GM19397 (cell line): ENCODE data around the gene RBM26.

Source experiments
- ATAC-seq: cut with Tn5 transposase; IDR thresholded peaks from one replicate; pipeline ENCODE4 v1.9.1; 2021; ENCODE audit warnings: mild to moderate bottlenecking, moderate library complexity; ENCODE audit not compliant: unreplicated experiment

RBM26 gene, protein sequence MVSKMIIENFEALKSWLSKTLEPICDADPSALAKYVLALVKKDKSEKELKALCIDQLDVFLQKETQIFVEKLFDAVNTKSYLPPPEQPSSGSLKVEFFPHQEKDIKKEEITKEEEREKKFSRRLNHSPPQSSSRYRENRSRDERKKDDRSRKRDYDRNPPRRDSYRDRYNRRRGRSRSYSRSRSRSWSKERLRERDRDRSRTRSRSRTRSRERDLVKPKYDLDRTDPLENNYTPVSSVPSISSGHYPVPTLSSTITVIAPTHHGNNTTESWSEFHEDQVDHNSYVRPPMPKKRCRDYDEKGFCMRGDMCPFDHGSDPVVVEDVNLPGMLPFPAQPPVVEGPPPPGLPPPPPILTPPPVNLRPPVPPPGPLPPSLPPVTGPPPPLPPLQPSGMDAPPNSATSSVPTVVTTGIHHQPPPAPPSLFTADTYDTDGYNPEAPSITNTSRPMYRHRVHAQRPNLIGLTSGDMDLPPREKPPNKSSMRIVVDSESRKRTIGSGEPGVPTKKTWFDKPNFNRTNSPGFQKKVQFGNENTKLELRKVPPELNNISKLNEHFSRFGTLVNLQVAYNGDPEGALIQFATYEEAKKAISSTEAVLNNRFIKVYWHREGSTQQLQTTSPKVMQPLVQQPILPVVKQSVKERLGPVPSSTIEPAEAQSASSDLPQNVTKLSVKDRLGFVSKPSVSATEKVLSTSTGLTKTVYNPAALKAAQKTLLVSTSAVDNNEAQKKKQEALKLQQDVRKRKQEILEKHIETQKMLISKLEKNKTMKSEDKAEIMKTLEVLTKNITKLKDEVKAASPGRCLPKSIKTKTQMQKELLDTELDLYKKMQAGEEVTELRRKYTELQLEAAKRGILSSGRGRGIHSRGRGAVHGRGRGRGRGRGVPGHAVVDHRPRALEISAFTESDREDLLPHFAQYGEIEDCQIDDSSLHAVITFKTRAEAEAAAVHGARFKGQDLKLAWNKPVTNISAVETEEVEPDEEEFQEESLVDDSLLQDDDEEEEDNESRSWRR

GRCh38 chr13:79405831-79406596, at the start of gene RBM26:
TSS of gene RBM26 (minus strand) at chr13:79406255. CDS start at chr13:79405774, 481 bp downstream.
- peak; percentile 84 for ATAC-seq

DNA sequence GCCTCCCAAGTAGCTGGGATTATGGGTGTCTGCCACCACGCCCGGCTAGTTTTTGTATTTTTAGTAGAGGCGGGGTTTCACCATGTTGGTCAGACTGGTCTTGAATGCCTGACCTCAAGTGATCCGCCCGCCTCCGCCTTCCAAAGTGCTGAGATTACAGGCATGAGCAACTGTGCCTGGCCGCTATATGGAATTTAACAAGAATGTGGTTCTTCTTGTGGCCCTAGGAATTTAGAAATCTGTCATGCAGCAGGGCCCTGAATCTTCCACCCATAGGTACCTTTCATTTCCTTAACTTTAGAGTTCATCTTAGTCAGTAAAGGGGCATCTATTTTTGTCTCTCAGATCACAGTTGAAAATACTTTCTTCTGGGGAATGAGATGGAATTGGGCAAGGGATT, 49.3 kb upstream of the RBM26 start:
- no peak for ATAC-seq

DNA sequence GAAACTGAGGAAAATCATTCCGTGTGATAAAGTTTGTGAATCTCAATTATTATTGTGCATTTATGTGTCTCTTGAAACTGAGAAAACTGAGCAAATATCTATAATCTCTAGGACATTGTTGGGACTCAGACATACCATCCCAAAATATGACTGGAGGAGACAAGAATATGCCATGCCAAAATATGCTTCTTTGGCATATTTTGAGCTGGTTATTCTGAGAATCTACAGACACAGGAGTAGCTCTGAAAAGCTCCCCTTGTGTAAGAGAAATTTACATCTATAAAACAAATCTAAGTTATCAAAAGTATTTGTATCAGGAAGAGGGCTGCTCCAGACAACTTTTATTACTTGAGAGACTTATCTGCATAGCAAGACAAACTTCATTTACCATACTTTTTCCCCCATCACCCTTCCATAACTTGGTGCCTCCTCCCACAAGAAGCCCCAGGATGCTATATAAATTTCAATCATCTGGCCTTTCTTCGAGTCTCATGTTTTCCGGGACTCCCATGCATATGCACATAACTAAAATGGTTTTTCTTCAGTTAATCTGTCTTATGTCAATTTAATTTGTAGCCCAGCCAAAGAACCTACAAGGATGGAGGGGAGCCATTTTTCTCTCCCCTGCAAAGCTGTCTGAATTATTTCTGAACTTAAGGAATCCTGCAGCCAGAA, 46.3 kb upstream of the RBM26 start:
- ATAC-seq: no peak

GRCh38 chr13:79451500-79451962, 45.5 kb upstream of the RBM26 start:
- ATAC-seq: peak; percentile 100

GRCh38 chr13:79450110-79450509, 44.1 kb upstream of the RBM26 start:
- no peak for ATAC-seq

DNA sequence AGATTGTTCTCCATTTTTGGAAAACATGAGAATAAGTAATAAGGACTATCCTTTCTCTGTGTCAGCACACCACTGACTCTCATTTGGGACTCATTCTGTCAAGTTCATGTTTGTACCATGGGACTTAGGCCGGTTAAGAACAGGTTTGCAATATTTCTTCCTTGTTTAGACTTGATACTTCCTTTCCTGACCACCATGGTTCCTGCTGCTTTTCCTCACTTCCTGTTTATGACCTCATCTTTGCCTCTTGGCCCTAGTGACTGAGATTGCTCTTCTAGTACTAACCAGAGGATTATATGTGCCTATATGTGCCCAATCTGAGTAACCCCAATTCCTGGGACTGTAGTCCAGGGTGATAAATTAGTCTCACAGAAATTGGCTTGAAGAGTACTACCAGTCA, 42.4 kb upstream of the RBM26 start:
- ATAC-seq: no peak

GRCh38 chr13:79447741-79448140, 41.7 kb upstream of the RBM26 start:
- ATAC-seq: no peak

DNA sequence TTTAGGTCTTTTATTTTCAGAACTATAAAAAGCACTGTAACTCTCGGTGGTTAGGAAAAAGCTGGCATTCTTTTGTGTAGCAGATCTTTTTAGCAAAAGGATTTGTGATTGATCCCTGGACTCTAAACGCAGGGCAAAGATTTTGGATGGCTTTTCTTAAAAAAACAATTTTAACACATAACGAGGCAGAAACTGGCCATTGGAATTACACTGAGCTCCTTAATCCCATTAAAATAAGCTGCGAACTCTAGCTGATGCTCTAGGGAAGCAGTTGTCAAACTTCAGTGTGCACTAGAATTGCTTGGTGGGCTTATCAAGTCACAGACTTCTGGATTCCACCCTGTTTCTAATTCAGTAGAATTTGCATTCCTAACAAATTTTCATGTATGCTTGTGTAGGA, 41.1 kb upstream of the RBM26 start:
- ATAC-seq: no peak

GRCh38 chr13:79445968-79446645, 40.1 kb upstream of the RBM26 start:
- no peak for ATAC-seq

DNA sequence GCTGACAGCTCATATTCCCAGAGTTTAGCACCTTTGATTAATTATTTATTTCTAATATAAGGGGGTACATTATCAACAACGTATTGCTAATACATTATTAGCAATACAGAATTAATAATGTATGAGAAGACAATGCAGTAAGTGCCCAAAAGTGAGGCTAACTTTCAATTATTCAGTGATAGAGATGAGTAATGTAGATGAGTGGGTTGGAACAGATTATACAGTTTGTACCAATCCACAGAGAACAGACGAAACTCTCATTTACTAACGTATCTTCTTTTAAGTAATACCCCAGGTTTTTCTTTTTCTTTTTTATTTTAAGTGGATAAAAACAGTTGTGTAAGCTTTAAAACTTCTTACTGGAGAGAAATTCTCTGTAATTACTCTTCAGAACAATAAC, 36.7 kb upstream of the RBM26 start:
- no peak for ATAC-seq

GRCh38 chr13:79442221-79442620, 36.2 kb upstream of the RBM26 start:
- ATAC-seq: no peak

DNA sequence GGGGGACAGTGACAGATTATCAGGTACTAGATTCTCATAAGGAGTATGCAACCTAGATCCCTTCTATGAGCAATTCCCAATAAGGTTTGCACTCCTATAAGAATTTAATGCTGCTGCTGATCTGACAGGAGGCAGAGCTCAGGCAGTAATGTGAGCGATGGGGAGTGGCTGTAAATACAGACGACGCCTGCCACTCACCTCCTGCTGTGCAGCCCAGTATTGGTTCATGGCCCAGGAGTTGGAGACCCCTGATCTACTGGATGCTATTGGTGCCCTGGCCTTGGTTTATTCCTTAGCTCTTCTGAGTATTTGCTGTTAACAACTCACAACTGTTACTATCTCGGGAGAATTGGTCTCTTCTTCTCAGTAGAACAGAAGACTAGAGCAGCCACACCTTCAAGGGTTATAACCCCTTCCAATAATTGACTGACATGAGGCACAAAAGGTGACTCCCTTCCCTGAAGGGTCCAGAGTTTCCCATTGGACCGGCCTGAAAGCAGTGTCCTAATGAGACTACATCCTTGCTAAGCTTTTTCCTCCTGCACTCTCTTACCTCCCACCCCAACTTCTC, 35.0 kb upstream of the RBM26 start:
- no peak for ATAC-seq

- no peak for ATAC-seq
Observed at GRCh38 chr13:79439275-79439674, 33.2 kb upstream of the RBM26 start.

GRCh38 chr13:79435561-79435990, 29.5 kb upstream of the RBM26 start:
- no peak for ATAC-seq

DNA sequence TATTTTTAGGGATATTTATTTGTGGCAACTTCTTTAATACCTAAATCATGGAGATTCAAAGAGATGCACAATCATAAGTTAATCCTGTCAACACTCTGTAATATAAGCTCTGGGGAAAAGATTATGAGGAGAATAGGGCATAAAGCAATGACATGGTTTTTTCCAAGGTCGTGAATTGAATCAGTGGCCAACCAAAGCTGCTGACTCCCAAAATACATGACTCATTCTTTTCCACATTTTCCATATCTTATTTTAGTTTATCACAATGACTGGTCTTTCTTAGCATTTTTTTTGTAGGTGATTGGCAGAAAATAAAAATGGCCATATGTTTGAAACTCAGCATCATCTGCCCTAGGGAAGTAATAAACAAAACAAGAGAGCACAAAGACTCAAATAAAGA, 28.5 kb upstream of the RBM26 start:
- no peak for ATAC-seq

DNA sequence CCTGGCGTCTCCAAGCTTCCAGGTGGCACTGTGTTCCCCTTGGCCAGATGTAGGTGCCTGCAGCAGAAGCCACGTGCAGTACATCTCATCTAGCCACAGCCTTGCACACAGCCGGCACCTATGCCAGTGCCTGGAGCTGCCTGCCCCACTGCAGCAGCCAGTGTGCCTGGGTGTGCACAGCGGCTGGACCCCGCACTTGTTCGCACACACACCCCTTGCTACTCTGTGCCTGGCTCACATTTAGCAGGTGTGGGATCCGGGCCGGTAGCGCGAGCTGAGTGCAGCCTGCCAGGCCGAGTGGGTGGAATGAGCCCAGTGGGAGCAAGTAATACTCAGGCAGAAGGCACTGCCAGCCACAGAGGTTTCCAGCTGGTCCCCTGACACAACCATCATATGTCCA, 26.9 kb upstream of the RBM26 start:
- no peak for ATAC-seq

- ATAC-seq: no peak
Observed at GRCh38 chr13:79432086-79432485, 26.0 kb upstream of the RBM26 start.

GRCh38 chr13:79429309-79429708, 23.3 kb upstream of the RBM26 start:
- ATAC-seq: no peak

- no peak for ATAC-seq
Observed at GRCh38 chr13:79427883-79428282, 21.8 kb upstream of the RBM26 start.
